GM13976 (cell line): ENCODE measurements around the gene INO80C.

Experiments used
- DNase-seq: peaks from one replicate; pipeline ENCODE4 v3.0.0; 2012; ENCODE audit warnings: low spot score
- CTCF ChIP-seq: IDR thresholded peaks from 2 replicates; pipeline ENCODE4 v1.5.1; 2012; ENCODE audit warnings: borderline replicate concordance, mild to moderate bottlenecking; ENCODE audit not compliant: insufficient read depth; ENCODE audit errors: extremely low read depth, missing control alignments, control extremely low read depth
- in situ Hi-C: fragments of 300-500 bp; cut with MboI; formaldehyde crosslinking; loops from one replicate; pipeline ENCODE4 v1.12.0; 2022; ENCODE audit warnings: low sequenced_read_pairs, mixed read lengths, inconsistent platforms; ENCODE audit not compliant: unreplicated experiment

Gene INO80C

DNA sequence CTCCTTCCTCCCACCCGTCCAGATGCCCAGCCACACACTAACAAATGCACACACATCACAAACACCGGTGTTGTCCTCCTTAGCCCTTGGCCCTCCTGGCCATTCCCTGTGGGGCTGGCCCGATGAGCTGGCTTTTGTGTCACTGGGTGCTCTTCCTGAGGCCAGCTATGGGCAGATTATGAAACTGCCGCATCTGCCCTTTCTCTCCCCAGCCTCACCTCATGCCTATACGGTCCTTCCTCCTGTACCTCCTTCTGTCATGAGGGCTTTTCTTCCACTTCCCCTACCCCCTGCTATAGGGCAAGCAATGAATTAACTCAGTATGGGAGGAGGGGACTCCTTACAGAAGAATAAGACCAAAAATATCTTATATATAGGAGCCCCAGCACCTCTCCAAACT is 10.3 kb upstream of the INO80C start:
- no peak for DNase-seq
- in situ Hi-C loops: no loop called here
- TF ChIP-seq CTCF: no peak

DNA sequence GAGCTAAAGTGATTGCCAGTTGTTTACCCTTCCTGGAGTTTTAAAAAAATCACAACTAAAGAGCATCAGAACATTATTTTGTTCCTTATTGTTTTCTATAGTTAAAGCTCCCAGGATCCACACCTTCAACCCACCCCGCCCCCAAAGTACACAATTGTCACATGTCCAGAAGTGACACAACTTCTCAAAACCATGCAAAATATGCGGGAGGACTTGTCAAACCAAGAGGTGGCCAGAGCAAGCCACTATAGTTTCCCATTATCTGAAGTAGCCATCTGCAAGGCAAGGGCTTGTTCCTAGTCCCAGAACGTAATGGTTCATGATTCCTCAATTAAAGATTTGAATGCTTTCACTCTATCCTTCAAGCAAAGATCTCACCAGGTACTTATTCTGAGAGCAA is 9.9 kb upstream of the INO80C start:
- no peak for DNase-seq
- in situ Hi-C loops: no loop called here
- TF ChIP-seq CTCF: no peak

DNA sequence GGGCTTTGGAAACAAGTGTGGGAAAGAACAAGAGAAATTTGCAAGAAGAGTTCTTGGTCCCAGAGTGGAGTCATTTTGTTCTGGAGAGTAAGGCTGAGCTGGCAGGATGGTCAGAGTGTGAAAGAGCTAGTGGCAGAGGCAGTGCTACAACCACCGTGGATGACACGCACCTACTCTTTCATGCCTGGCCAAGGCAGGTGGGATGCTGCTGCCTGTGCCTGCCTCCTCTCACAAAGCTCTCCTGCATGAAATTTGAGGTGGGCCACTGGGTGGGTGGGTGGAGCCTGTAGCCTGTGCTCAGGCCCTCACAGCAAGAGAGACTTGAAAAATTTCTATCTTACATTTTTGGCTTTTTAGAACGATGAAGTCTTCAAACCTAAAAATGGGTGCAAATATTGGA is 9.4 kb upstream of the INO80C start:
- no peak for TF ChIP-seq CTCF
- DNase-seq: no peak
- in situ Hi-C loops: no loop called here

- in situ Hi-C loops: no loop called here
- no peak for DNase-seq
- TF ChIP-seq CTCF: no peak
Measured at GRCh38 chr18:35506024-35506712, 8.4 kb upstream of the INO80C start.

- DNase-seq: no peak
- no peak for TF ChIP-seq CTCF
- in situ Hi-C loops: no loop called here
Measured at GRCh38 chr18:35504996-35505395, 7.2 kb upstream of the INO80C start.

- in situ Hi-C loops: no loop called here
- TF ChIP-seq CTCF: no peak
- DNase-seq: no peak
Measured at GRCh38 chr18:35502052-35502451, 4.3 kb upstream of the INO80C start.
